KOPT-K1 (cell line): ENCODE data around the gene SULT2A1.

Source experiments
- H3K27ac ChIP-seq: fragments of 200-600 bp; sonication (generic); 2 replicates; pipeline ENCODE4 v1.5.1; 2016; ENCODE audit warnings: antibody characterized with exemption, mild to moderate bottlenecking, low read depth, low read length; ENCODE audit not compliant: poor library complexity, severe bottlenecking
- H3K36me3 ChIP-seq: fragments of 200-600 bp; sonication (generic); 2 replicates; pipeline ENCODE4 v1.5.1; 2017; ENCODE audit warnings: antibody characterized with exemption, mild to moderate bottlenecking, low read length, moderate library complexity; ENCODE audit not compliant: insufficient read depth
- H3K9me3 ChIP-seq: fragments of 200-600 bp; sonication (generic); 2 replicates; pipeline ENCODE4 v1.5.1; 2017; ENCODE audit warnings: antibody characterized with exemption, low read length, mild to moderate bottlenecking; ENCODE audit not compliant: insufficient read depth, poor library complexity, severe bottlenecking

The SULT2A1 gene

GRCh38 chr19:47842941-47843340 is 43.2 kb downstream of the SULT2A1 start:
- no peak overlapping the region for H3K27ac ChIP-seq
- no peaks in the 10 kb centered on the region for H3K36me3 ChIP-seq
- H3K9me3 ChIP-seq: no peaks in the 10 kb centered on the region

- no peaks in the 10 kb centered on the region for H3K36me3 ChIP-seq
- no peak overlapping the region for H3K27ac ChIP-seq
- no peaks in the 10 kb centered on the region for H3K9me3 ChIP-seq
Observed at GRCh38 chr19:47839913-47840312, 46.2 kb downstream of the SULT2A1 start.

GRCh38 chr19:47839411-47839810 is 46.7 kb downstream of the SULT2A1 start:
- no peak overlapping the region for H3K27ac ChIP-seq
- no peaks in the 10 kb centered on the region for H3K9me3 ChIP-seq
- no peaks in the 10 kb centered on the region for H3K36me3 ChIP-seq

- no peak overlapping the region for H3K27ac ChIP-seq
- no peaks in the 10 kb centered on the region for H3K9me3 ChIP-seq
- no peaks in the 10 kb centered on the region for H3K36me3 ChIP-seq
Observed at GRCh38 chr19:47836038-47836437, 50.1 kb downstream of the SULT2A1 start.

- Histone ChIP-seq H3K36me3 (no peaks in the 10 kb centered on the region), H3K9me3 (no peaks in the 10 kb centered on the region)
Observed at GRCh38 chr19:47832723-47833122, 53.4 kb downstream of the SULT2A1 start.

GRCh38 chr19:47826800-47827199 is 59.3 kb downstream of the SULT2A1 start:
- Histone ChIP-seq H3K36me3 (no peaks in the 10 kb centered on the region), H3K9me3 (no peaks in the 10 kb centered on the region), H3K27ac (no peak overlapping the region)

More at GRCh38 chr19:47832723-47833122, 53.4 kb downstream of the SULT2A1 start:
- no peak overlapping the region for H3K27ac ChIP-seq

- no peaks in the 10 kb centered on the region for H3K9me3 ChIP-seq
- no peak overlapping the region for H3K27ac ChIP-seq
- H3K36me3 ChIP-seq: no peaks in the 10 kb centered on the region
Observed at GRCh38 chr19:47824396-47824795, 61.7 kb downstream of the SULT2A1 start.

- no peaks in the 10 kb centered on the region for H3K9me3 ChIP-seq
- no peak within 1 kb of the TSS for H3K27ac ChIP-seq
Observed at GRCh38 chr19:47821460-47822020, 64.6 kb downstream of the SULT2A1 start, which contains the start of gene CRX. Gene CRX, plus strand, starts transcription at chr19:47821937. Its CDS starts 12,507 bp downstream, at chr19:47834444.

More at GRCh38 chr19:47821460-47822020, 64.6 kb downstream of the SULT2A1 start, which contains the start of gene CRX:
- H3K36me3 ChIP-seq: no peaks in the 10 kb centered on the region
